Panc1 (cell line): Measurements from ENCODE around the gene ENPP6.

Experiments used
- POLR2AphosphoS5 ChIP-seq: IDR thresholded peaks from 2 replicates; pipeline ENCODE4 v1.6.1; 2012; ENCODE audit warnings: mild to moderate bottlenecking, low read depth, low read length, moderate library complexity
- SIN3A ChIP-seq: IDR thresholded peaks from 2 replicates; pipeline ENCODE4 v1.6.1; 2012; ENCODE audit warnings: low read depth, mild to moderate bottlenecking, low read length, moderate library complexity, borderline replicate concordance; ENCODE audit not compliant: insufficient read depth
- TCF7L2 ChIP-seq: IDR thresholded peaks from 2 replicates; pipeline ENCODE4 v1.6.1; 2011; ENCODE audit warnings: mild to moderate bottlenecking, low read depth, low read length, inconsistent platforms
- TF ChIP-seq, protein P1 (sequence below): fragments of 450-650 bp; IDR thresholded peaks from 2 replicates; pipeline ENCODE4 v1.5.1; 2017; ENCODE audit warnings: mild to moderate bottlenecking
- TF ChIP-seq, protein P2 (sequence below), 2 experiments: IDR thresholded peaks; 2 replicates each; pipeline ENCODE4 v1.6.1; 2011 to 2012; ENCODE audit warnings: low read depth in 2 of 2, control low read depth in 1 of 2, low read length in 1 of 2, mild to moderate bottlenecking in 1 of 2, moderate library complexity in 1 of 2; ENCODE audit not compliant: insufficient read depth in 1 of 2

DNA sequence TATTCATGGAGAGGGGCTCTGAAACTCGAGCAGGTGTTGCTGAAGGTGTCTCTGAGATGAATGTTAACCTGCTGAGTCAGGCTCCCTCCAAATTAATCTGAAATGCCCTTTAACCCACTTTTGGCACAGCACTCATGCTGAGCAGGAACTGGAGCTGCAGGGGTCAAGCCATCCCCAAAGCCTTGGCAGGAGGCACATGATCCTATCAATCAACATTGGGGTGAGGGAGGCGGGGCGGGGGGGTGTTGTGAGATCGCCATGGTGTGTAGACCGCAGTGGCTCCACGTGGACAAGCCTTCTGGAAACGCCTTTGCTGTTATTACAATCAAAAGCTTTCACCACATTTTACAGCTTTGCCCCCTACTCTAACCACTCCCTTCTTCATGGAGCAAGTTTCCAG lies 16.5 kb downstream of the ENPP6 start:
- TF ChIP-seq, protein P1, sequence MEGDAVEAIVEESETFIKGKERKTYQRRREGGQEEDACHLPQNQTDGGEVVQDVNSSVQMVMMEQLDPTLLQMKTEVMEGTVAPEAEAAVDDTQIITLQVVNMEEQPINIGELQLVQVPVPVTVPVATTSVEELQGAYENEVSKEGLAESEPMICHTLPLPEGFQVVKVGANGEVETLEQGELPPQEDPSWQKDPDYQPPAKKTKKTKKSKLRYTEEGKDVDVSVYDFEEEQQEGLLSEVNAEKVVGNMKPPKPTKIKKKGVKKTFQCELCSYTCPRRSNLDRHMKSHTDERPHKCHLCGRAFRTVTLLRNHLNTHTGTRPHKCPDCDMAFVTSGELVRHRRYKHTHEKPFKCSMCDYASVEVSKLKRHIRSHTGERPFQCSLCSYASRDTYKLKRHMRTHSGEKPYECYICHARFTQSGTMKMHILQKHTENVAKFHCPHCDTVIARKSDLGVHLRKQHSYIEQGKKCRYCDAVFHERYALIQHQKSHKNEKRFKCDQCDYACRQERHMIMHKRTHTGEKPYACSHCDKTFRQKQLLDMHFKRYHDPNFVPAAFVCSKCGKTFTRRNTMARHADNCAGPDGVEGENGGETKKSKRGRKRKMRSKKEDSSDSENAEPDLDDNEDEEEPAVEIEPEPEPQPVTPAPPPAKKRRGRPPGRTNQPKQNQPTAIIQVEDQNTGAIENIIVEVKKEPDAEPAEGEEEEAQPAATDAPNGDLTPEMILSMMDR, result no peak
- TF ChIP-seq POLR2AphosphoS5 (no peak), SIN3A (no peak), TCF7L2 (no peak)
- TF ChIP-seq, protein P2, sequence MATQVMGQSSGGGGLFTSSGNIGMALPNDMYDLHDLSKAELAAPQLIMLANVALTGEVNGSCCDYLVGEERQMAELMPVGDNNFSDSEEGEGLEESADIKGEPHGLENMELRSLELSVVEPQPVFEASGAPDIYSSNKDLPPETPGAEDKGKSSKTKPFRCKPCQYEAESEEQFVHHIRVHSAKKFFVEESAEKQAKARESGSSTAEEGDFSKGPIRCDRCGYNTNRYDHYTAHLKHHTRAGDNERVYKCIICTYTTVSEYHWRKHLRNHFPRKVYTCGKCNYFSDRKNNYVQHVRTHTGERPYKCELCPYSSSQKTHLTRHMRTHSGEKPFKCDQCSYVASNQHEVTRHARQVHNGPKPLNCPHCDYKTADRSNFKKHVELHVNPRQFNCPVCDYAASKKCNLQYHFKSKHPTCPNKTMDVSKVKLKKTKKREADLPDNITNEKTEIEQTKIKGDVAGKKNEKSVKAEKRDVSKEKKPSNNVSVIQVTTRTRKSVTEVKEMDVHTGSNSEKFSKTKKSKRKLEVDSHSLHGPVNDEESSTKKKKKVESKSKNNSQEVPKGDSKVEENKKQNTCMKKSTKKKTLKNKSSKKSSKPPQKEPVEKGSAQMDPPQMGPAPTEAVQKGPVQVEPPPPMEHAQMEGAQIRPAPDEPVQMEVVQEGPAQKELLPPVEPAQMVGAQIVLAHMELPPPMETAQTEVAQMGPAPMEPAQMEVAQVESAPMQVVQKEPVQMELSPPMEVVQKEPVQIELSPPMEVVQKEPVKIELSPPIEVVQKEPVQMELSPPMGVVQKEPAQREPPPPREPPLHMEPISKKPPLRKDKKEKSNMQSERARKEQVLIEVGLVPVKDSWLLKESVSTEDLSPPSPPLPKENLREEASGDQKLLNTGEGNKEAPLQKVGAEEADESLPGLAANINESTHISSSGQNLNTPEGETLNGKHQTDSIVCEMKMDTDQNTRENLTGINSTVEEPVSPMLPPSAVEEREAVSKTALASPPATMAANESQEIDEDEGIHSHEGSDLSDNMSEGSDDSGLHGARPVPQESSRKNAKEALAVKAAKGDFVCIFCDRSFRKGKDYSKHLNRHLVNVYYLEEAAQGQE (IDR thresholded peaks at IDR 0.05; ENCODE audit: insufficient read depth in 1 of 2, low read depth in 2 of 2, low read length in 1 of 2), result no peak
